Stimulated activated CD8-positive, alpha-beta memory T cell treated with anti-CD3 and anti-CD28 coated beads, Interleukin-15, amount 100 ng/mL, for 1 hour (primary cell): Measurements from ENCODE around the gene CHMP1A.
"Not testable (repeated sequence)": the region's sequence is repeated elsewhere in the genome, so short reads cannot be mapped to it uniquely, and the experiment has no call there.

Source experiments
- DNase-seq: peaks from one replicate; pipeline ENCODE4 v3.0.0-alpha.2; 2020; ENCODE audit warnings: low read depth

CHMP1A gene

DNA sequence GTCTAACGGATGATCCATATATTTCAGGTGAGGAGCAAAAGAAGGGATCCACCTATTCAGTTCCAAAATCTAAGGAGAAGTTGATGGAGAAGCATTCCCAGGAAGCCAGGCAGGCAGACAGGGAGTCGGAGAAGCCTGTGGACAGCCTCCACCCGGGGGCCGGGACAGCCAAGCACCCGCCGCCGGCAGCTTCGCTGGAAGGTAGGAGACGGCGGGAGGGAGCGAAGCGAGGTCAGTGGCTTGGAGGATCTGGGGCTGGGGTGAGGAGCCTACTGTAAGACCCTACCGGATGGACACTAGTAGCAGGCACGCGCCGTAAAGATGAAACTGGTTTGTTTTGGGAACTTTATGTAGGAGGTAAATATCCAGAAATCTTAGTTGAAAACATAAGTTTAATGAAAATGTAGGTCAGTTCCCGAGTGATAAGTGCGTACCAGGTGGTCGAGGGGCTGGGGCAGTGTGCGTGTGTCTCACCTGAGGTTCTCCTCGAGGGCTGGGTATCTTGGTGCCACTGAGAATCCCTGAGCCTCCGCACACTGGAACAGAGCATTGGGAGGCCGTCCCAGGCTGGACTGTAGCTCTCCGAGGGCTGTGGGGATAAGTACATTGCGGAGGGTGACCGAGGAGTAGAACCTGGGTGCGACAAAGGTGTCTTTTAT, 842 bp upstream of the CHMP1A start:
- no peak for DNase-seq

DNA sequence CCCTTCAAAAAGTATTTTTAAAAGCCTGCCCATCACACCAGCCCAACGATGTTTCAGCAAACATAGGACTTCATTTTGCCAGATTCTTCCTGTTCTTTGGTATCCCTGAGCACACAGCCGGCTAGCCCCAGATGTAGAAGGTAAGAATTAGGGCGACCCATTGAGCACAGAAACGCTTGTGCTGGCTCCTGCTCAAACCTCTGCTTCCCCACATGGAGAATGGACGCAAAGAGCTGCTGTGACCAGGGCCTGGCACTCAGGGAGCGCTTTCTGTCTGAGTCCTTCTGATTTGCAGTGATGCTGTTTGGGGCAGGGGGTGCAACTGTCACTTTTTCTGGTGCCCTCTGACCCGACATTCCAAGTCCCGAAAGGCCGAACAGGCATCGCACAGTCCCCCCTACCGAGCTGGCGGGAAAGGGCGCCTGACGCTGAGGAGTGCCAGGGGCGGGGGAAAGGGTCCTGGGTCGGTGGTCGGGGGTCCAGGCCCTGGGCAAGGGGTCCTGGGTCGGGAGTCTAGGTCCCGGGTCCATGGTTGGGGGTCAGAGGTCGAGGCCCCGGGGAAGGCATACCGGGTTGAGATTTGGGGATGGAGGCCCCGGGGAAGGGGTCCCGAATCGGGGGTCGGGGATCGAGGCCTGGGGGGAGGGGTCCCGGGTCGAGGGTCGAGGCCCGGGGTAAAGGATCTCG, 930 bp downstream of the CHMP1A start:
- no peak for DNase-seq

GRCh38 chr16:89655062-89655643, 2.4 kb downstream of the CHMP1A start:
- no peak for DNase-seq

DNA sequence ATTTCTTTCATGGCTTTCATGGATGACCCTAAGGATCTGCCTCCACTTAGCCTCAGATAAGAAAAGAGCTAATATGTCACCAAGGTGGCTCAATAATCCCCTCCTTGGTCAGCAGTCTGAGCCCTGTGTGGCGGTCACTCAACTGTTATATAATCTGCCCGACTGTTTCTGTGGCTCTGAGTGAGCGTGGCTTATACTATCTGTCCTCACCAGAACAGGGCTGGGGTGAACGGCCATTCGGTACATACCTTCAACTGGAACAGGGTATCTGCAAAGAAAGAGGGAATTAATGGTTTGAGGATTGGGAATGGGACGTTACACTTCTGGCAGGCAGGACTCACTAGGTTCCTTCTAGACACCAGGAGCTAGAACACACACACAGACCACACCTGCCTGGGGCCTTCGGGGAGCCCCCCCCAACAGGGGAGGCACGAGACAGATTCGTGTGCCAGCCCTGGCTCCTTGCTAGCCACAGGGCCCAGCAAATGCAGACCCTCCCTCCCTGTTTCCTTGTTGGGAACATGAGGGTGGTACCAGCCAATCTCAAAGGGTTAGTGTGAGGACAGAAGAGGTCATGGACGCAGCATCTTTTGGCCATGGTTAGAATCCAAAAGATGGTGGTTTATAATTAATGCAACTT, 3.7 kb downstream of the CHMP1A start:
- DNase-seq: no peak

GRCh38 chr16:89651584-89651983, 5.9 kb downstream of the CHMP1A start:
- no peak for DNase-seq

DNA sequence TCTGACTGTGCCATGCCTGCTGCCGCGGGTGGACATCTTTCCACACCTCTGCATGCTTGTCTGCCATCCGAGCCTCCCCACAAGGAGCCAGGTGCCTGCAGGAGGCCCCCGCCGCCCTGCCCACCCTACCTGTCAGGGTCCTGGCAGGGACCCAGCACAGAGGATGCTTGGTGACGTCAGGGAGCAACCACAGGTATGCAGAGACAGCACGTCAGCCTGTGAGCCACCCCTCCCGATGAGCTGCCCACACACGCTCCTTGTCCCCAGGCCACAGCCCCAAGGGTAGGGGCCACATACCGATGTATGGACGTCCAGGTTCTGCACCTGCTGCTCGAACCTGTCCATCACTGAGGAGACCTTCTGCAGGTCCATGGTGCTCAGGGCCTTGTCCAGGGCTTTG, 10.6 kb downstream of the CHMP1A start:
- DNase-seq: no peak

- DNase-seq: no peak
Observed at GRCh38 chr16:89646270-89646669, 11.2 kb downstream of the CHMP1A start.

DNA sequence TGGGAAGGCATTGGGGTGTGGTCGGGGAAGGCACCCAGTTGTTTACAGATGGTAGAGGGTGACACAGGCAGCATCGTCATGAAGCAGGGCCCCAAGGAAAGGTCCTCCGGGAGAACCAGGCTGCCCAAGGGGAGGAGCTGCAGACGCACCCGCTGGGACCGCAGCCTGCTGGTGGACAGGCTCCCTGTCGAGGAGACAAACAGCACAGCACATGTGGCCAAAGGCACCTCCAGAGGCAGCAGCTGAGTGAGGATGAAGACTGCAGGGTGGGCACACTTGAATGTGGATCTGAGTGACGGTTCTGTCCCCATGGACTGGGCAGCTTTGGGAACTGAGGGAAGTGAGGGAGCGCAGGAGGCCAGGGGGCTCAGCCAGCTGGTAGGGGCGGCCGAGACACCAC, 12.4 kb downstream of the CHMP1A start:
- no peak for DNase-seq

- no peak for DNase-seq
Observed at GRCh38 chr16:89643769-89644300, 13.7 kb downstream of the CHMP1A start.

- DNase-seq: no peak
Observed at GRCh38 chr16:89642574-89642973, 14.9 kb downstream of the CHMP1A start.

GRCh38 chr16:89641458-89642119, 15.9 kb downstream of the CHMP1A start:
- no peak for DNase-seq

DNA sequence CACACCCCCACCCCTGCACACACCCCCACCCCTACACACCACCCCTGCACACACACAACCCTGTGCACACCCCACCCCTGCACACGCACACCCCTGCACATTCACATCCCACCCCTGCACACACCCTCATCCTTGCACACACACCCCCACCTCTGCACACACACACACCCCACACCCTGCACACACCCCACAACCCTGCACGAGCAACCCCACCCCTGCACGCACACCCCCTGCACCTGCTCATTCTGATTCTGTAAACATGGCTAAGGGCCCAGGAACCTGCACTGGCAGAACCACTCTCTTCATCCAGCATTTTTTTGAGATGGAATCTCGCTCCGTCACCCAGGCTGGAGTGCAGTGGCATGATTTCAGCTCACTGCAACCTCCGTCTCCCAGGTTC, 18.1 kb downstream of the CHMP1A start:
- no peak for DNase-seq

DNA sequence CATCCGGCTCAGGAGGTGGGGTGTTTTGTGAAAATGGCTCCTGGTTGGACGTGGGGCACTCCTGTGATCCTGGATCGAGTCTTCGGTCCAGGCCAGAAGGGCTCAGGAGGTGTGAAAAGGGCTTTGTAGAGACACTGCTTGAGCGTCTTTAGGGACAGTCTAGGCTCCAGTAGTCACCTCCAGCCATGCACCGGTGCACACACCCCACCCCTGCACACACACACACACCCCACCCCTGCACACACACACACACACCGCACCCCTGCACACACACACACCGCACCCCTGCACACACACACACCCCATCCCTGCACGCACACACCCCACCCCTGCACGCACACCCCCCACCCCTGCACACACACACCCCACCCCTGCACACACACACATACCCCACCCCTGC, 19.1 kb downstream of the CHMP1A start:
- DNase-seq: no peak

- DNase-seq: no peak
Observed at GRCh38 chr16:89637379-89637778, 20.1 kb downstream of the CHMP1A start.

GRCh38 chr16:89636663-89637062, 20.8 kb downstream of the CHMP1A start:
- DNase-seq: no peak

GRCh38 chr16:89634463-89635385, 22.8 kb downstream of the CHMP1A start:
- DNase-seq: not testable (repeated sequence)

DNA sequence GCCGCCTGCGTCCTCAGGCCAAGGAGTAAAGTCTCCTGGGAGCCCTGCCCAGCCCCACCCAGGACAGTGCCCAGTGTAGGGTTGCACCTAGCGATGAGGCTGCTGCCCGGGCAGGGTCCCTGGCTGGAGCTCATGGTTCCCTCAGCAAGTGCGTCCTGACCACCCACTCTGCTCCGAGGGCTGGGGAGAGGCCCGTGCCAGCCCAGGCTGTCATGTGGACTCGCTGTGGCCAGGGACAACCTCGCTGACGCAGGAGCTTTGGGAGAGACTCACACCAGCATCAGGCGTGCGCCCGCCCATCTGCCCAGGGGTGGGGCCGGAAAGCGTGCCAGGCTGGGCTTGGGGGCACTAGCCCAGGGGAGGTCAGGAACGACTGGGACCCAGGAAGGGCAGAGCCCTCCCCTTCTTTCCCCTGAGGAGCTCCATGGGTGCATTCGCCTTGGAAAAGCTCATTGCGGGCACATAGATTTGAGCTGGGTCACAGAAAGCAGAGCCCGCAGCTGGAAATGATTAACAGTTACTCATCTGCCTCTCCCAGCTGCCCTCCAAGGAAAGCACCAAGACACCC, 24.4 kb downstream of the CHMP1A start:
- no peak for DNase-seq

DNA sequence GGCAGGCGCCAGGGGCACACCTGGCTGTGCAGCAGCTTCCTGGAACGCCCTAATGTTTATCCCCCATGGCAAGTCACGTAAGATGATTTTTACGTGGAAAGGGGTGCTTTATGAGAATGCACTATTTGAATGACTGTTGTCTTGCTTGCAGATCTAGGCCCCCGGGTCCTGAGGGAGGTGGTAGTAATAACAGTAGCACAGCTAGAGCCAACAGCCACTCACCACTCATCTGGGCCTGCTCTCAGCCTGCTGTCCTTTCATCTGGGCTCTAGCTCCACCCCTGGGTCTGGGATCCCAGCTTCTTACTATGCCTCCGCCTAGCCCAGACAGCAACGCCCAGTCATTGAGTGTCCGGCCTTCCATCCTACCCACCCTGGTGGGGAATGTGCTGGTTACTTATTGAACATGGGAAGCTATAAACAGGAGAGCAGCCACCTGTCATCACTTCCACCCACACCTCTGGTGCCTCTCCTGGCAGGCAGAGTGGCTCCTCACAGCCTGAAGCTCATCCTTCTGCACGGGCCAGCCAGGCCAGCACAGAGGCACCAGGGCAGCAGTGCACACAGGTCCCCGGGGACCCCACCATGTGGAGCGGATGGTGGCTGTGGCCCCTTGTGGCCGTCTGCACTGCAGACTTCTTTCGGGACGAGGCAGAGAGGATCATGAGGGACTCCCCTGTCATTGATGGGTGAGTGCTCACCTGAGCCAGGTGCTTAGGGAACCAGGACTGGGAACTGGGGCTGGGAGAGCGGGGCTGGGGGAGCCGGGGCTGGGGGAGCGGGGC, 27.5 kb downstream of the CHMP1A start:
- no peak for DNase-seq

GRCh38 chr16:89624777-89625761, 32.4 kb downstream of the CHMP1A start:
- no peak for DNase-seq
